GM12878 (cell line): ENCODE data around the gene SORBS1. TPM values are rescaled to one million over a fixed set of nuclear protein-coding genes. Genes with fewer than 3 reads are reported as not detected.

Experiments
- ATAC-seq: fragments of 200-7000 bp; cut with Tn5 transposase; 3 replicates; pipeline ENCODE4 v1.9.1; 2020; ENCODE audit warnings: mild to moderate bottlenecking, moderate library complexity
- BruUV-seq: library from RNA; stranded (reverse); fragments of 400-500 nt; replicated peaks from 2 replicates; lab custom pipeline; 2021; lab: Mats Ljungman, UMichigan
- CTCF ChIA-PET: fragments of 300-600 bp; sonication (Branson Sonifier 250); formaldehyde crosslinking; extraction: SDS; loops from one replicate; lab custom pipeline; 2021; ENCODE audit warnings: inconsistent platforms; lab: Yijun Ruan, JAX
- POLR2A ChIA-PET: fragments of 350-600 bp; formaldehyde crosslinking; extraction: SDS; loops from one replicate; lab custom pipeline; 2021; ENCODE audit warnings: inconsistent platforms; lab: Charles Lee
- RAD21 ChIA-PET: fragments of 300-600 bp; sonication (Branson Sonifier 250); formaldehyde crosslinking; loops from one replicate; lab custom pipeline; 2023; ENCODE audit warnings: antibody characterized with exemption; ENCODE audit not compliant: unreplicated experiment; lab: Charles Lee
- SMC1A ChIA-PET: fragments of 300-600 bp; sonication (Branson Sonifier 250); formaldehyde crosslinking; loops from one replicate; lab custom pipeline; 2023; ENCODE audit not compliant: unreplicated experiment, uncharacterized antibody; lab: Charles Lee
- DNase-seq: peaks from one replicate; pipeline ENCODE4 v3.0.0-alpha.2; 2011; ENCODE audit warnings: low read depth, low spot score
- FAIRE-seq: peaks from 3 replicates; lab custom pipeline; 2011; peaks lifted over from hg19 to GRCh38; lab: Jason Lieb, UNC
- H2AFZ ChIP-seq: 2 replicates; pipeline ENCODE4 v1.6.0; 2011; ENCODE audit warnings: low read depth, low read length, control low read depth; ENCODE audit not compliant: control insufficient read depth
- H3K27ac ChIP-seq: 2 replicates; pipeline ENCODE4 v1.5.1; 2011; ENCODE audit warnings: control low read depth; ENCODE audit not compliant: control insufficient read depth, insufficient read depth
- H3K27me3 ChIP-seq, 2 experiments: replicated peaks in 1 of 2; 2 replicates each; pipeline versions ENCODE4 v1.6.0 to v1.6.1; 2011; ENCODE audit warnings: low read length in 1 of 2; ENCODE audit not compliant: control insufficient read depth in 2 of 2, insufficient read depth in 2 of 2
- H3K36me3 ChIP-seq, 2 experiments: 2 replicates each; pipeline ENCODE4 v1.5.1; 2011; ENCODE audit warnings: low read length in 1 of 2; ENCODE audit not compliant: control insufficient read depth in 2 of 2, insufficient read depth in 2 of 2
- H3K4me1 ChIP-seq: 2 replicates; pipeline ENCODE4 v1.6.1; 2011; ENCODE audit warnings: mild to moderate bottlenecking, low read length, moderate library complexity, mixed read lengths; ENCODE audit not compliant: control insufficient read depth, insufficient read depth
- H3K4me2 ChIP-seq: 2 replicates; pipeline ENCODE4 v1.6.0; 2011; ENCODE audit warnings: control low read depth; ENCODE audit not compliant: control insufficient read depth, insufficient read depth
- H3K4me3 ChIP-seq: fragments of 200-600 bp; sonication (generic); 2 replicates; pipeline ENCODE4 v1.5.1; 2016
- H3K79me2 ChIP-seq: 2 replicates; pipeline ENCODE4 v1.6.0; 2011; ENCODE audit warnings: low read length; ENCODE audit not compliant: control insufficient read depth, insufficient read depth
- H3K9ac ChIP-seq: 2 replicates; pipeline ENCODE4 v1.8.0; 2011; ENCODE audit warnings: low read length, control low read depth, mixed read lengths; ENCODE audit not compliant: control insufficient read depth, insufficient read depth
- H3K9me3 ChIP-seq: replicated peaks from 3 replicates; pipeline ENCODE4 v1.5.1; 2011; ENCODE audit warnings: mild to moderate bottlenecking, low read length; ENCODE audit not compliant: control insufficient read depth, insufficient read depth
- H4K20me1 ChIP-seq: 2 replicates; pipeline ENCODE4 v1.6.0; 2011; ENCODE audit not compliant: control insufficient read depth, insufficient read depth
- BCL11A ChIP-seq: IDR thresholded peaks from 2 replicates; pipeline ENCODE4 v1.6.1; 2011; ENCODE audit warnings: low read depth, low read length
- CBX5 ChIP-seq: sonication (generic); IDR thresholded peaks from 2 replicates; pipeline ENCODE4 v1.6.1; 2016; ENCODE audit warnings: low read depth, moderate library complexity, mild to moderate bottlenecking, inconsistent platforms
- FOXK2 ChIP-seq: fragments of 450-650 bp; IDR thresholded peaks from 2 replicates; pipeline ENCODE4 v1.6.1; 2017; ENCODE audit warnings: mild to moderate bottlenecking, moderate library complexity
- GATAD2B ChIP-seq: fragments of 450-650 bp; conservative IDR thresholded peaks from 2 replicates; pipeline ENCODE4 v1.6.1; 2017; ENCODE audit warnings: low read depth, mild to moderate bottlenecking, moderate library complexity
- RAD21 ChIP-seq: IDR thresholded peaks from 2 replicates; pipeline ENCODE4 v1.6.1; 2011; ENCODE audit warnings: mild to moderate bottlenecking, low read depth, low read length, moderate library complexity; ENCODE audit not compliant: insufficient read depth
- SMC3 ChIP-seq: IDR thresholded peaks from 2 replicates; pipeline ENCODE4 v1.6.1; 2011; ENCODE audit warnings: low read length, improper control_type of control experiment, borderline replicate concordance
- SP1 ChIP-seq: IDR thresholded peaks from one replicate; pipeline ENCODE4 v1.6.1; 2011; ENCODE audit warnings: low read depth, low read length
- WGBS: methylation state at CpG from one replicate; pipeline ENCODE4 v1.1.6; 2016; ENCODE audit warnings: low lambda C conversion rate; ENCODE audit not compliant: insufficient replicate concordance, insufficient coverage; ENCODE audit errors: missing lambda C conversion rate; 5-methylcytosine and 5-hydroxymethylcytosine counted together
- in situ Hi-C: fragments of 300-500 bp; cut with MboI; formaldehyde crosslinking; loops from 9 replicates; pipeline ENCODE4 v1.14.3; 2018; ENCODE audit warnings: mixed read lengths
- intact Hi-C: fragments of 100-400 bp; cut with micrococcal nuclease; formaldehyde crosslinking; loops from one replicate; pipeline ENCODE4 v1.14.2; 2022; ENCODE audit not compliant: unreplicated experiment
- polyA plus RNA-seq, 11 experiments: library from polyadenylated mRNA; depleted of rRNA in 4 of 11; unstranded in 6 of 11; stranded (reverse) in 5 of 11; fragments of >200 nt; fragmentation: Nextera tagmentation in 4 of 11; fragmentation: Illumina TruSeq in 1 of 11; extraction: Ambion mirVana in 4 of 11; extraction: Trizol in 1 of 11; gene quantifications; 1 replicate in 1 of 11; 2 replicates in 10 of 11; pipeline versions ENCODE4 v1.2.1 to v1.2.3, GENCODE V29; 2011 to 2016; ENCODE audit warnings: inconsistent platforms in 2 of 11, missing spikeins in 2 of 11, low read depth in 1 of 11
- total RNA-seq, 4 experiments: library from RNA; depleted of rRNA in 3 of 4; stranded (reverse); fragments of >200 nt in 3 of 4; fragmentation: Illumina TruSeq in 1 of 4; extraction: Trizol in 1 of 4; gene quantifications; 2 replicates each; pipeline versions ENCODE4 v1.2.1 to v1.2.3, GENCODE V29; 2013 to 2021
- TF ChIP-seq, protein P1 (sequence below): IDR thresholded peaks from 2 replicates; pipeline ENCODE4 v1.6.1; 2011; ENCODE audit warnings: borderline replicate concordance, low read depth, mild to moderate bottlenecking, moderate library complexity, mixed read lengths, low read length; ENCODE audit not compliant: insufficient read depth; ENCODE audit errors: extremely low read length
- TF ChIP-seq, protein P2 (sequence below): IDR thresholded peaks from 2 replicates; pipeline ENCODE4 v1.6.1; 2012; ENCODE audit warnings: mild to moderate bottlenecking, low read depth, low read length
- TF ChIP-seq, protein P3 (sequence below): fragments of 450-650 bp; IDR thresholded peaks from 2 replicates; pipeline ENCODE4 v1.6.1; 2017; ENCODE audit warnings: antibody characterized with exemption, mild to moderate bottlenecking, moderate library complexity
- TF ChIP-seq, protein P4 (sequence below): IDR thresholded peaks from 2 replicates; pipeline ENCODE4 v1.6.1; 2011; ENCODE audit warnings: low read depth, low read length, improper control_type of control experiment, borderline replicate concordance
- TF ChIP-seq, protein P5 (sequence below): IDR thresholded peaks from 2 replicates; pipeline ENCODE4 v1.6.1; 2012; ENCODE audit warnings: low read length, inconsistent platforms

The SORBS1 gene
- total and polyA plus RNA-seq, 10 of the 15 experiments (the other 5 are each of a cell fraction or from before 2014, with no cell fraction given) = 0.13 to 0.75 (median 0.39) TPM

DNA sequence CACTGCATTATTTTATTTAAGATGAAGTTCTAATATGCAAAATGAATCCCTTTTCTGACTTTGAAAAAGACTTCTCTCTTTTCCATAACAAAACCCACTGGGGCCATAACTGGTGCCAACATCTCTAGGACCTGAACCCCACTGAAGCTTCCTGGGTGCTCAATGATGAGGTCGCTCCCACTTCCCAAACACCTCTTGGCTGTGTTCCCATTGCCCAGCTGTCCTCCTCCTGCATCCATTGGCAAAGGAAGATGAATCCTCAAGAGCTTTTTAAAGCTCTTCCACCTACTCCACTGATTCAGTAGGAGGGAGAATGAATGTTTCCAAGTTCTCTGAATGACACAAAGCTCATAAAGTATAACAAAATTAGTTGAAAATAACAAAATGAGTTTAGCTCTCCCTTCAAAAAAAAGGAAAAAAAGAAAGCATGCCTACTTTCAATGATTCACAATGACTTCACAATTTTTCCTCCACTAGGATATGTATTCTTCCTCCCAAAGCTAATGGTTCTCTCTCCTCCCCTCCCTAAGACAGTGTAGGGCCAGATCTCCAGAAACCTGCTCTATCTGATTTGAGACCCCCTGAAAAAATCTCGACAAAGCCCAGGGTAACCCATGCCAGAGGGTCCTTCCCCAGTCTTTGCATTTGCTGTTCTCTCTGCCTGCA is 64.8 kb downstream of the SORBS1 start:
- in situ Hi-C loops (no loop called here), intact Hi-C loops (no loop called here)
- no peak overlapping the region for H3K4me2 ChIP-seq
- BruUV-seq = no TSS peak
- no peaks in the 10 kb centered on the region for H3K4me1 ChIP-seq
- POLR2A ChIA-PET = interaction anchor here (1.1 kb wide), 1 partner anchor 17 kb away, joined by 4 read pairs; no protein-coding TSS in a partner anchor
- ATAC-seq (no peak), FAIRE-seq (no peak), DNase-seq (no peak)
- H3K9ac ChIP-seq = no peak overlapping the region
- SMC1A ChIA-PET = interaction anchor here (0.8 kb wide), 1 partner anchor 18 kb away, joined by 3 read pairs; no protein-coding TSS in a partner anchor
- H3K27me3 ChIP-seq = no peaks in the 10 kb centered on the region
- no peaks in the 10 kb centered on the region for H3K36me3 ChIP-seq
- no peaks in the 10 kb centered on the region for H3K9me3 ChIP-seq
- CTCF ChIA-PET = interaction anchor here (1.1 kb wide), 1 partner anchor 81 kb away, joined by 3 read pairs; no protein-coding TSS in a partner anchor
- no peak overlapping the region for H3K27ac ChIP-seq
- no peaks in the 10 kb centered on the region for H4K20me1 ChIP-seq
- no peaks in the 10 kb centered on the region for H3K79me2 ChIP-seq
- H2AFZ ChIP-seq = no peak overlapping the region
- 0% methylated on average over 2 of the region's 2 CpGs for WGBS
- RAD21 ChIA-PET = no interaction called here
- H3K4me3 ChIP-seq = no peak overlapping the region
- TF ChIP-seq, protein P1, sequence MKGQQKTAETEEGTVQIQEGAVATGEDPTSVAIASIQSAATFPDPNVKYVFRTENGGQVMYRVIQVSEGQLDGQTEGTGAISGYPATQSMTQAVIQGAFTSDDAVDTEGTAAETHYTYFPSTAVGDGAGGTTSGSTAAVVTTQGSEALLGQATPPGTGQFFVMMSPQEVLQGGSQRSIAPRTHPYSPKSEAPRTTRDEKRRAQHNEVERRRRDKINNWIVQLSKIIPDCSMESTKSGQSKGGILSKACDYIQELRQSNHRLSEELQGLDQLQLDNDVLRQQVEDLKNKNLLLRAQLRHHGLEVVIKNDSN = no peak
- TF ChIP-seq, protein P2, sequence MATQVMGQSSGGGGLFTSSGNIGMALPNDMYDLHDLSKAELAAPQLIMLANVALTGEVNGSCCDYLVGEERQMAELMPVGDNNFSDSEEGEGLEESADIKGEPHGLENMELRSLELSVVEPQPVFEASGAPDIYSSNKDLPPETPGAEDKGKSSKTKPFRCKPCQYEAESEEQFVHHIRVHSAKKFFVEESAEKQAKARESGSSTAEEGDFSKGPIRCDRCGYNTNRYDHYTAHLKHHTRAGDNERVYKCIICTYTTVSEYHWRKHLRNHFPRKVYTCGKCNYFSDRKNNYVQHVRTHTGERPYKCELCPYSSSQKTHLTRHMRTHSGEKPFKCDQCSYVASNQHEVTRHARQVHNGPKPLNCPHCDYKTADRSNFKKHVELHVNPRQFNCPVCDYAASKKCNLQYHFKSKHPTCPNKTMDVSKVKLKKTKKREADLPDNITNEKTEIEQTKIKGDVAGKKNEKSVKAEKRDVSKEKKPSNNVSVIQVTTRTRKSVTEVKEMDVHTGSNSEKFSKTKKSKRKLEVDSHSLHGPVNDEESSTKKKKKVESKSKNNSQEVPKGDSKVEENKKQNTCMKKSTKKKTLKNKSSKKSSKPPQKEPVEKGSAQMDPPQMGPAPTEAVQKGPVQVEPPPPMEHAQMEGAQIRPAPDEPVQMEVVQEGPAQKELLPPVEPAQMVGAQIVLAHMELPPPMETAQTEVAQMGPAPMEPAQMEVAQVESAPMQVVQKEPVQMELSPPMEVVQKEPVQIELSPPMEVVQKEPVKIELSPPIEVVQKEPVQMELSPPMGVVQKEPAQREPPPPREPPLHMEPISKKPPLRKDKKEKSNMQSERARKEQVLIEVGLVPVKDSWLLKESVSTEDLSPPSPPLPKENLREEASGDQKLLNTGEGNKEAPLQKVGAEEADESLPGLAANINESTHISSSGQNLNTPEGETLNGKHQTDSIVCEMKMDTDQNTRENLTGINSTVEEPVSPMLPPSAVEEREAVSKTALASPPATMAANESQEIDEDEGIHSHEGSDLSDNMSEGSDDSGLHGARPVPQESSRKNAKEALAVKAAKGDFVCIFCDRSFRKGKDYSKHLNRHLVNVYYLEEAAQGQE = no peak
- TF ChIP-seq, protein P3, sequence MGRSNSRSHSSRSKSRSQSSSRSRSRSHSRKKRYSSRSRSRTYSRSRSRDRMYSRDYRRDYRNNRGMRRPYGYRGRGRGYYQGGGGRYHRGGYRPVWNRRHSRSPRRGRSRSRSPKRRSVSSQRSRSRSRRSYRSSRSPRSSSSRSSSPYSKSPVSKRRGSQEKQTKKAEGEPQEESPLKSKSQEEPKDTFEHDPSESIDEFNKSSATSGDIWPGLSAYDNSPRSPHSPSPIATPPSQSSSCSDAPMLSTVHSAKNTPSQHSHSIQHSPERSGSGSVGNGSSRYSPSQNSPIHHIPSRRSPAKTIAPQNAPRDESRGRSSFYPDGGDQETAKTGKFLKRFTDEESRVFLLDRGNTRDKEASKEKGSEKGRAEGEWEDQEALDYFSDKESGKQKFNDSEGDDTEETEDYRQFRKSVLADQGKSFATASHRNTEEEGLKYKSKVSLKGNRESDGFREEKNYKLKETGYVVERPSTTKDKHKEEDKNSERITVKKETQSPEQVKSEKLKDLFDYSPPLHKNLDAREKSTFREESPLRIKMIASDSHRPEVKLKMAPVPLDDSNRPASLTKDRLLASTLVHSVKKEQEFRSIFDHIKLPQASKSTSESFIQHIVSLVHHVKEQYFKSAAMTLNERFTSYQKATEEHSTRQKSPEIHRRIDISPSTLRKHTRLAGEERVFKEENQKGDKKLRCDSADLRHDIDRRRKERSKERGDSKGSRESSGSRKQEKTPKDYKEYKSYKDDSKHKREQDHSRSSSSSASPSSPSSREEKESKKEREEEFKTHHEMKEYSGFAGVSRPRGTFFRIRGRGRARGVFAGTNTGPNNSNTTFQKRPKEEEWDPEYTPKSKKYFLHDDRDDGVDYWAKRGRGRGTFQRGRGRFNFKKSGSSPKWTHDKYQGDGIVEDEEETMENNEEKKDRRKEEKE = no peak
- TF ChIP-seq FOXK2 (no peak), CBX5 (no peak), SP1 (no peak), BCL11A (no peak), GATAD2B (no peak), SMC3 (no peak), RAD21 (no peak)
- TF ChIP-seq, protein P4, sequence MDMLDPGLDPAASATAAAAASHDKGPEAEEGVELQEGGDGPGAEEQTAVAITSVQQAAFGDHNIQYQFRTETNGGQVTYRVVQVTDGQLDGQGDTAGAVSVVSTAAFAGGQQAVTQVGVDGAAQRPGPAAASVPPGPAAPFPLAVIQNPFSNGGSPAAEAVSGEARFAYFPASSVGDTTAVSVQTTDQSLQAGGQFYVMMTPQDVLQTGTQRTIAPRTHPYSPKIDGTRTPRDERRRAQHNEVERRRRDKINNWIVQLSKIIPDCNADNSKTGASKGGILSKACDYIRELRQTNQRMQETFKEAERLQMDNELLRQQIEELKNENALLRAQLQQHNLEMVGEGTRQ = no peak
- TF ChIP-seq, protein P5, sequence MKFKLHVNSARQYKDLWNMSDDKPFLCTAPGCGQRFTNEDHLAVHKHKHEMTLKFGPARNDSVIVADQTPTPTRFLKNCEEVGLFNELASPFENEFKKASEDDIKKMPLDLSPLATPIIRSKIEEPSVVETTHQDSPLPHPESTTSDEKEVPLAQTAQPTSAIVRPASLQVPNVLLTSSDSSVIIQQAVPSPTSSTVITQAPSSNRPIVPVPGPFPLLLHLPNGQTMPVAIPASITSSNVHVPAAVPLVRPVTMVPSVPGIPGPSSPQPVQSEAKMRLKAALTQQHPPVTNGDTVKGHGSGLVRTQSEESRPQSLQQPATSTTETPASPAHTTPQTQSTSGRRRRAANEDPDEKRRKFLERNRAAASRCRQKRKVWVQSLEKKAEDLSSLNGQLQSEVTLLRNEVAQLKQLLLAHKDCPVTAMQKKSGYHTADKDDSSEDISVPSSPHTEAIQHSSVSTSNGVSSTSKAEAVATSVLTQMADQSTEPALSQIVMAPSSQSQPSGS = no peak
